ENCODE results near the gene CT47C1. TPM values are rescaled to one million over a fixed set of nuclear protein-coding genes. Genes with fewer than 3 reads are reported as not detected.
"Not testable (repeated sequence)": the region's sequence is repeated elsewhere in the genome, so short reads cannot be mapped to it uniquely, and the experiment has no call there.

The CT47C1 gene
- not detected for total RNA-seq

DNA sequence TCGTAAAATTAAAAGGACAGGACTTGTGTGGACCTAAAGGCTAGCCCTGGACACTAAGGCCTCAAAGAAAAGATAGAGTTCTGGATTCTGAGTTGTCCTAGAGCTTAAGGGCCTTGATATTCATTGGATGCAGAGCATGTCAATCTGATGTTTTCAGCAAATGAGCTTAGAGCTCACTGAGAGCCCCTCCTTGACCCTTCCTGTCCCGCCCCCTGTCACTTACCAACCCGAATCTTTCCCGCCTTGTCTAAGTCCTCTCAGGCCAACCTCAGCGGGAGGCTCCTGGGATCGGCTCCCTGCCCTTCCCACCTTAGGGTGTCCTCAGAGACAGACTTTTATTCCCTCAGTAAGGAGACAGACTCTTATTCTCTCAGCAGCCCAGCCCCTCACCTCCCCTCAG, at the start of gene CT47C1:
CT47C1 (plus strand) TSS at position 250 of the 400 bp plus-strand sequence. CDS start 233 bp downstream, outside the sequence.
- Histone ChIP-seq H3K4me1 (no peaks in the 10 kb centered on the region), H3K27me3 (no peaks in the 10 kb centered on the region), H3K27ac (no peak within 1 kb of the TSS), H3K9me3 (no peaks in the 10 kb centered on the region), H3K36me3 (no peaks in the 10 kb centered on the region), H3K4me3 (no peak within 1 kb of the TSS)
- DNase-seq (ENCODE audit: low spot score in 2 of 2), result no peak
- WGBS, result 90% methylated on average over 6 of the region's 6 CpGs
- no peak for TF ChIP-seq POLR2A (IDR thresholded peaks at IDR 0.05)
- TF ChIP-seq, protein P1, sequence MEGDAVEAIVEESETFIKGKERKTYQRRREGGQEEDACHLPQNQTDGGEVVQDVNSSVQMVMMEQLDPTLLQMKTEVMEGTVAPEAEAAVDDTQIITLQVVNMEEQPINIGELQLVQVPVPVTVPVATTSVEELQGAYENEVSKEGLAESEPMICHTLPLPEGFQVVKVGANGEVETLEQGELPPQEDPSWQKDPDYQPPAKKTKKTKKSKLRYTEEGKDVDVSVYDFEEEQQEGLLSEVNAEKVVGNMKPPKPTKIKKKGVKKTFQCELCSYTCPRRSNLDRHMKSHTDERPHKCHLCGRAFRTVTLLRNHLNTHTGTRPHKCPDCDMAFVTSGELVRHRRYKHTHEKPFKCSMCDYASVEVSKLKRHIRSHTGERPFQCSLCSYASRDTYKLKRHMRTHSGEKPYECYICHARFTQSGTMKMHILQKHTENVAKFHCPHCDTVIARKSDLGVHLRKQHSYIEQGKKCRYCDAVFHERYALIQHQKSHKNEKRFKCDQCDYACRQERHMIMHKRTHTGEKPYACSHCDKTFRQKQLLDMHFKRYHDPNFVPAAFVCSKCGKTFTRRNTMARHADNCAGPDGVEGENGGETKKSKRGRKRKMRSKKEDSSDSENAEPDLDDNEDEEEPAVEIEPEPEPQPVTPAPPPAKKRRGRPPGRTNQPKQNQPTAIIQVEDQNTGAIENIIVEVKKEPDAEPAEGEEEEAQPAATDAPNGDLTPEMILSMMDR (IDR thresholded peaks at IDR 0.05), result no peak

DNA sequence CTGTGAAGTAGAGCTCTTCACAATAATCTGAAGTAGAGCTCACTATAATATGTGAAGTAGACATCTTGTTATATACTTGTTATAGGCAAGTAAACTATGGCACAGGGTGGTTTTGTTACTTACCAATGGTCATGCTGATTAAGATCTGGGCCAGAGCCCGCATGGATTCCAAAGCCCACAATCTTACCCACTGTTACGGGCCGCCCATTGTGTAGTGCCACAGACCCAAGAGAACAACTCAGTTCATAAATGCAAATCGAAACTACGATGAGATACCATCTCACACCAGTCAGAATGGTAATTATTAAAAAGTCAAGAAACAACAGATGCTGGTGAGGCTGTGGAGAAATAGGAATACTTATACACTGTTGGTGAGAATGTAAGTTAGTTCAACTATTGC, 46.9 kb upstream of the CT47C1 start:
- 95% methylated on average over 5 of the region's 5 CpGs for WGBS
- H3K4me3 ChIP-seq, result no peak overlapping the region
- no peaks in the 10 kb centered on the region for H3K4me1 ChIP-seq
- TF ChIP-seq POLR2A (IDR thresholded peaks at IDR 0.05), result no peak
- TF ChIP-seq EP300 (IDR thresholded peaks at IDR 0.05), result no peak
- TF ChIP-seq POLR2AphosphoS5 (IDR thresholded peaks at IDR 0.05), result no peak
- TF ChIP-seq, protein P1 (IDR thresholded peaks at IDR 0.05), result no peak
- no peaks in the 10 kb centered on the region for H3K9me3 ChIP-seq
- no peaks in the 10 kb centered on the region for H3K27me3 ChIP-seq
- DNase-seq (ENCODE audit: low spot score in 2 of 2), result no peak
- H3K27ac ChIP-seq, result no peak overlapping the region
- no peaks in the 10 kb centered on the region for H3K36me3 ChIP-seq

DNA sequence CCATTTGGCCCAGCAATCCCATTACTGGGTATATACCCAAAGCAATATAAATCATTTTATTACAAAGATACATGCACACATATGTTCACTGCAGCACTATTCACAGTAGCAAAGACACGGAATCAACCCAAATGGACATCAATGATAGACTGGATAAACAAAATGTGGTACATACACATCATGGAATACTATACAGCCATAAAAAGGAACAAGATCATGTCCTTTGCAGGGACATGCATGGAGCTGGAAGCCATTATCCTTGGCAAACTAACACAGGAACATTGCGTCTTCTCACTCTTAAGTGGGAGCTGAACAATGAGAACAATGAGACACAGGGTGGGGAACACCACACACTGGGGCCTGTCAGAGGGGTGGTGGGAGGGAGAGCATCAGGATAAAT, 46.4 kb upstream of the CT47C1 start:
- not testable (repeated sequence) for H3K27ac ChIP-seq; H3K27me3 ChIP-seq; H3K4me3 ChIP-seq; DNase-seq (ENCODE audit: low spot score in 2 of 2); H3K36me3 ChIP-seq; H3K4me1 ChIP-seq; H3K9me3 ChIP-seq
- 83% methylated on average over 2 of the region's 2 CpGs for WGBS

DNA sequence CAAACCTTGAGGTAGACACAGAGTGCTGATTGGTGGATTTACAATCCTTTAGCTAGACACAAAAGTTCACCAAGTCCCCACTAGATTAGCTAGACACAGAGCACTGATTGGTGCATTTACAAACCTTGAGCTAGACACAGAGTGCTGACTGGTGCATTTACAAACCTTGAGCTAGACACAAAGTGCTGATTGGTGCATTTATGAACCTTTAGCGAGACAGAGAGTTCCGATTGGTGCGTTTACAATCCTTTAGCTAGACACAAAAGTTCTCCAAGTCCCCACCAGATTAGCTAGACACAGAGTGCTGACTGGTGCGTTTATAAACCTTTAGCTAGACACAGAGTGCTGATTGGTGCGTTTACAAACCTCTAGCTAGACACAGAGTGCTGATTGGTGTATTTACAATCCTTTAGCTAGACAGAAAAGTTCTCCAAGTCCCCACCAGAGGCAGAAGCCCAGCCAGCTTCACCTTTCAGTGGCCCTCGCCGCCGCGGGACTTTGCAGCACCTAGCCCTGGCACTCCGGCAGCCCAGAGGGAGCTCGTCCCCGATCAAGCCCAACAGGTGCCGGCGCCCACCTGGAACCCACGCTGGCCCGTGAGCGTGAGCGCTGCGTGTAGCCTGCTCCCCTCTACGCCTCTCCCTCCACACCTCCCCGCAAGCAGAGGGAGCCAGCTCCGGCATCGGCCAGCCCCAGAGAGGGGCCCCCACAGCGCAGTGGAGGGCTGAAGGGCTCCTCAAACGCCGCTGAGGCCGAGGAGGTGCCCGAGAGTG, 44.6 kb upstream of the CT47C1 start:
- WGBS, result 90% methylated on average over 9 of the region's 28 CpGs
- not testable (repeated sequence) for H3K27me3 ChIP-seq

DNA sequence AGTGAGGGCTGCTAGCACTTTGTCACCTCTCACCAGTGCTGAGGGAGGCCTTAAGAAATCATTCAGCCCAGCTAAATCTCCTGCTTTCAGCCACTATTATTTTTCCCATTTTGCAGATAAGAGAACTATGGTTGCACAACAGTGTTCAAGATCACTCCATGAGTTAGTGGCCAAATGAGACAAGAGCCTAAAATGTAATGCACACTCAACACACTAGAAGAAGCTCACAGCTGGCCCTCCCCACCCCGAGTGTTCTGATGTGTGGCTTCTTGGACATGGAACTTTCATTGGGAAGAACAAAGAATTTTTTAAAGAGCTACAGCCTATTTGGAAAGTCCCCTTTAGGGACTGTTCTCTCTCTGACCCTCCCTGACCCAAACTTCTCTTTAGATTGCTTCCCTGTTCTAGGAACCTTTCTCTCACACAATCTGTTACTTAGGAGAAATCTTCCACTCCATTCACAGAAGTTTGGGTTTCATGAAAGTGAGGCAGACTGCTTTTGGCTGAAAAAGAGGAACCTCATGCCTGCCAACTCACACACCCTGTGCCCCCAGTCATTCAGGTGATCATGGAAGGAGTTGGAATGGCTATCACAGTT, 44.0 kb upstream of the CT47C1 start:
- no peak for TF ChIP-seq POLR2A (IDR thresholded peaks at IDR 0.05)
- no peak for TF ChIP-seq EP300 (IDR thresholded peaks at IDR 0.05)
- TF ChIP-seq POLR2AphosphoS5 (IDR thresholded peaks at IDR 0.05), result no peak
- TF ChIP-seq, protein P1 (IDR thresholded peaks at IDR 0.05), result no peak
- no peak overlapping the region for H3K4me3 ChIP-seq
- no peaks in the 10 kb centered on the region for H3K9me3 ChIP-seq
- H3K27ac ChIP-seq, result no peak overlapping the region
- WGBS, result 50% methylated on average over 1 of the region's 1 CpG
- H3K36me3 ChIP-seq, result no peaks in the 10 kb centered on the region
- H3K4me1 ChIP-seq, result no peaks in the 10 kb centered on the region
- no peaks in the 10 kb centered on the region for H3K27me3 ChIP-seq
- no peak for DNase-seq (ENCODE audit: low spot score in 2 of 2)

More for the DNA sequence above, 44.6 kb upstream of the CT47C1 start:
- H3K36me3 ChIP-seq; H3K4me3 ChIP-seq; H3K27ac ChIP-seq; H3K9me3 ChIP-seq; H3K4me1 ChIP-seq; DNase-seq (ENCODE audit: low spot score in 2 of 2): not testable (repeated sequence)

DNA sequence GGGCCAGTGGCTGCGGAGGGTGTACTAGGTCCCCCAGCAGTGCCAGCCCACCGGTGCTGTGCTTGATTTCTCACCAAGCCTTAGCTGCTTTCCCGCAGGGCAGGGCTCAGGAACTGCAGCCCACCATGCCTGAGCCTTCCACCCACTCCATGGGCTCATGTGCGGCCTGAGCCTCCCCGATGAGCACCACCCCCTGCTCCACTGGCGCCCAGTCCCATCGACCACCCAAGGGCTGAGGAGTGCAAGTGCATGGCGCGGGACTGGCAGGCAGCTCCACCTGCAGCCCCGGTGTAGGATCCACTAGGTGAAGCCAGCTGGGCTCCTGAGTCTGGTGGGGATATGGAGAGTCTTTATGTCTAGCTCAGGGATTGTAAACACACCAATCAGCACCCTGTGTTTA, 43.1 kb upstream of the CT47C1 start:
- not testable (repeated sequence) for H3K36me3 ChIP-seq; H3K4me1 ChIP-seq; H3K4me3 ChIP-seq; H3K27me3 ChIP-seq; DNase-seq (ENCODE audit: low spot score in 2 of 2); H3K9me3 ChIP-seq; H3K27ac ChIP-seq
- no CpG with 5 or more reads among the region's 10 CpGs for WGBS

DNA sequence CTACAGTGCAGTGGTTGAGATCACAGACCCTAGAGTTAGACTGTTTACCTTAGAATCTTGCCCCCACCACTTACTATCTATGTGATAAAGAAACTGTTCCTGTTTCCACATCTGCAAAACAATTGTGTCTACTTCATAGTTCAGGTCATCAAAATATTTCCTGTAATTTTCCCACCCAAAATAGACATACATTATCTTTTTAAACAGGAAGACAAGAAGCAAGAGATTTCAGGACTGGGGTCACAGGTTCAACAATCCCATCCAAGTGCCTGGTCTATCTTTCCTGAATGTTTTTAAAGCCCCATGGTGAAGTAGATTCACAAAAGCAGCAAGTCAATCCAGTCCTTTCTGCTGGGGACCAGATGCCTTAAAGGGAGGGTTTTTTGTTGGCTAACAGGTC, 41.8 kb upstream of the CT47C1 start:
- no peak overlapping the region for H3K4me3 ChIP-seq
- TF ChIP-seq POLR2AphosphoS5 (IDR thresholded peaks at IDR 0.05) (no peak), POLR2A (IDR thresholded peaks at IDR 0.05) (no peak), EP300 (IDR thresholded peaks at IDR 0.05) (no peak)
- TF ChIP-seq, protein P1 (IDR thresholded peaks at IDR 0.05), result no peak
- H3K4me1 ChIP-seq, result no peaks in the 10 kb centered on the region
- no peak for DNase-seq (ENCODE audit: low spot score in 2 of 2)
- no peaks in the 10 kb centered on the region for H3K9me3 ChIP-seq
- no peak overlapping the region for H3K27ac ChIP-seq
- no peaks in the 10 kb centered on the region for H3K36me3 ChIP-seq
- H3K27me3 ChIP-seq, result no peaks in the 10 kb centered on the region
